T1000 (cell line): ENCODE data around the gene TMEM88.
A peak's percentile ranks its signal among the peaks of the same experiment; 100 is the strongest.

ENCODE experiments used
- DNase-seq: peaks from one replicate; lab custom pipeline; 2025; ENCODE audit warnings: mixed read lengths; lab: John Stamatoyannopoulos, UW

The TMEM88 gene

DNA sequence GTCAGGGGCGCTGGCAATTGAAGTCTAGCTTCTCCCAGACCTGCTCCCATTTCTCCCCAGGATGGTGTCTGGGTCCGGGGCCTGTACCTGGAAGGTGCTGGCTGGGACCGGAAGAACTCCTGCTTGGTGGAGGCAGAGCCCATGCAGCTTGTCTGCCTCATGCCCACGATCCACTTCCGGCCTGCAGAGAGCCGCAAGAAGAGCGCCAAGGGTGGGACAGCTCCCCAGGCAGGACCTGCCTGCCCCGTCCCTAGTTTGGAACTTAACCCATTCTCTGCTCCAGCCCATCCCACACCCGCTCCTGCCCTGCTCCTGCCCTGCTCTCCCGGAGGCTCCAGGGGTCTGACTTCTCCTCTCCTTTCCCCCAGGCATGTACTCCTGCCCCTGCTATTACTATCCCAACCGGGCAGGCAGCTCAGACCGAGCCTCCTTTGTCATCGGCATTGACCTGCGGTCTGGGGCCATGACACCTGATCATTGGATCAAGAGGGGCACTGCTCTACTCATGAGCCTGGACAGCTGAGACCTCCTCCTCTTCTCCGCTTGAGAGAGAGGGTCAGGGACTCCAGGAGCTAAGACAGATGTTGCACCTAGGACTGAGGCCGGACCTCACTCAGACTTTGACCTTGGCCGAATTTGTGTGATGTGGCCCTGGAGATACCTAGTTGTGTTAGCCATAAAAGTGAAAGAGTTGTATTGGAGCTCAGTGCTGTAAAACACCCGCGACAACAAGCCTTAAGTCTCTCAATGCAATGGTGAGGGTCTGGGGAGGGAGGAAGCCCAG lies 21.7 kb upstream of the TMEM88 start:
- no peak for DNase-seq

DNA sequence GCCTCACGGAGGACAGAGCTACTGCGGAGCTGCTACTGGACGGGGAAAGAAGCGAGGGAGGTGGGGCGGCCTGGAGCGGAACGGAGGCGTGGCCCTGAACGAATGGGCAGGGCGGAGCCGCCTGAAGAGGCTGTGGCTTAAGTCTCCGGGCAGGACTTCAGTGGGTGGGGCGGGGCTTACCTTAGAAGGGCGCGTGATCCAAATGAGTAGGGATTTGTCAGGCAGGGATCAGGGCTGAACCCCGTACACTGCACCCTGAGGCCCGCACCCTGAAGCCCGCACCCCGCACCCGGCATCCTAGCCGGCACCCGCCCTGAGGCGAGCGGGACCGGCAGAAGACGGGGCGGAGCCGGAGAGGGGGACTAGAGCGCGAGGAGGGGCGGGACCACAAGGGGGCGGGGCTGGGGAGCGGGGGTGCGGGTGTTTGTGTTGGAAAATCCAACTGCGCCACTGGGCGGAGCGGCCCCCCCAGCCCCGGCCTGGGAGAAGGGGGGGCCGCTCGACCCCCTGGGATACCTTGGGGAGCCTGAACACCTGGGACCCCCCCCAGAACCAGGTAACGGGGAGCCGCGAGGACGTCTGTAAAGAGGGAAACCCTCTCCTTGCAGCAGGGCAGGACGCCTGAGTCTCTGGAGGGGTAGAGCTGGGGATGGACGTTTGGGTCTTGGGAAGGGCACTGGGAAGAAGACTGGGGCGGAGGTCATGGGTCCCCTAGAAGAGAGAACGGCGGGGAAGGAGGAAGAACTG lies 20.9 kb upstream of the TMEM88 start, which contains the start of gene KDM6B:
KDM6B (plus strand) TSS at position 423 of the 747 bp plus-strand sequence. CDS start 11,338 bp downstream, outside the sequence.
- peak; percentile 84 for DNase-seq

DNA sequence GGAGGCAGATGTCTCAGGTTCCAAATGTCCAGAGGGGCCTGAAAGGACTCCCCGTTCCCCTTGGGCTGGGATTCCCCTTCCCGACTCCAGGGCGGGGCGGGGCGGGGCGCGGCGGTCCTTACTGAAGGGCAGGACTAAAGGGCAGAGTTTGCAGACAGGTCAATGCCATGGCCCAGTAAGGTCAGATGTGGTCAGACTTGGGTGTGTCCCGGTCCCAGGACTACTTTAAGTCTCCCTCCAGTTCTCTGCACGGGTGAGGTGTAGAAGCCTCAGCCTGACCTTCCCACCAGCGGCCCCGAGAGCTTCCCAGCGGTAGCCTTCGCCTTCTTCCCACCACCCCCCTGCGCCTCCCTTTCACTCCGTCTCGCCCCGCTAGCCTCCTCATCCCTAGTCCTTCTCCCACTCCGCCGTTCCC lies 20.3 kb upstream of the TMEM88 start:
- no peak for DNase-seq

DNA sequence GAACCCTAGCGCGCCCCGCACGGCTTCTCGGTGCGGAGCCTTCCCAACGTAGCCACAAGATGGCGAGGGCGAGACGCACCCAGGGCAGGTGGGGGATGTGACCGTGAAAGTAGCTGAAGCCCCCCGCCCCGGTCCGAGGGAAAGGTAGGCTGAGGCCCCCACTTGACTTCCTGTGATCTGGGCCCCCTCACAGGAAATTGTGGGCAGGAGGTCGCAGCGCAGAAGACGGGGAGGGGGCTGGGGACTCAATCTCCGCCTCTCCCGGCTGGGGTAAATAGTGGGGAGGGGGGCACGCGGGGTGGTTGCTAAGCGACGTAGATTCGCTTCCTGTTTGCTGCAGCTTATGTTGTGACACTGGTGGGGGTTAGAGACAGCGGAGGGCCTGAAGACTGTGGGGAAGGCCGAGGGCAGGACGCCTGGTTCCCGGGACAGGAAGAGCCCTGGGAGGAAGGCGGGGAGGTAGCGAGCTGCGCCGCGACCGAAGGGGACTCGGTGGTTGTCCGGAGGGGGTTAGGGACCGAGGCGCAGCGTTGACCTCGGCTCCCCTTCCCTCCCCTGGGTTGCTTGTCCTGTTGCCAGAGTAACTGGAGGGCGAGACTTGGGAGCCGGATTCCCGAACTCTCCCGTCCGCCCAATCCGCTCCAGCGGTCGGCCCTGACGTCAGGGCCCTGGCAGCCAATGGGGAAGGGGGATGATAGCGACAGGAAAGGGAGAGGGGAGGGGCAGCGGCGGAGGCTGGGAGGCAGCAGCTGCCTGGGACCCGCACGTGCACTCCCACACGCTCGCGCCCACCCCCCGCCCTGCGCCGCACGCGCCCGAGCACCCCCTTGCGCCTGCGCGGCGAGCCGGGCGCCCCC lies 19.7 kb upstream of the TMEM88 start:
- peak; percentile 95 for DNase-seq

DNA sequence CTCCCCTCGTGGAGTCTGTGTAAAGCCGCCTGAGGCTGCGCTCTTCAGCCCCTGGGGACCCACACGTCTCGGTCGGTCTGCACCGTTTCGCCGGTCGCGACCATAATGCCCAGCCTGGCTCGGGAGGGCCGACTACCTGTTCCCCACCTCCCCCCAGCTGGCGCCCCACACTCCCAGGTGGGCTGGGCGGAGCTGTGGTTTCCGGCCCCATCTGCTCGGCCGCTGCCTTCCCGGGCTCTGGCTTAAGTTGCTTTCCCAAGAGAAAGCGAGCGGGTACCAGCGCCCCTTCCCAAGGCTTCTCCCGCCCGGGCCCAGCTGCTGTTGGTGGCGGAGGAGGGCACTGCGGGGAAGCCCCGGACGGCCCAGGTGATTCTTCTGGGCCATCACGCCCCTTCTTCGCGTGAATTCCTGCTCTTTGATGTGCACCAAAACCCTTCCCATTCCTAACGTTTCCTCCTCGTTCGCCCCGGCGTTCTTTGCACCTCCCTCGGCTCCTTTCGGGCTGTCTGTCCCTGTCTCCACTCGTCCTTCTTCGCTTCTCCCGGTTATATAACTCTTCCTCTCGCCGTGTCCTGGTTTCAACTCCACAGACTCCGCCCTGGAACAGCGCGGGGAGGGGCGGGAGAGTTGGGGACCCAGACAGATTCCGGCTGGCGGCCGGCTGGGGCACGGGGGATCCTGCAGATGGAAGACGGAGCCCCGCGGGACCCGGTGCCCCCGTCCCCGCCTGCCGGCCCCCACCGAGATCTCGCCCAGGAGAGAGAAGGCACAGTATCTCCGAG lies 18.9 kb upstream of the TMEM88 start:
- peak; percentile 65 for DNase-seq

DNA sequence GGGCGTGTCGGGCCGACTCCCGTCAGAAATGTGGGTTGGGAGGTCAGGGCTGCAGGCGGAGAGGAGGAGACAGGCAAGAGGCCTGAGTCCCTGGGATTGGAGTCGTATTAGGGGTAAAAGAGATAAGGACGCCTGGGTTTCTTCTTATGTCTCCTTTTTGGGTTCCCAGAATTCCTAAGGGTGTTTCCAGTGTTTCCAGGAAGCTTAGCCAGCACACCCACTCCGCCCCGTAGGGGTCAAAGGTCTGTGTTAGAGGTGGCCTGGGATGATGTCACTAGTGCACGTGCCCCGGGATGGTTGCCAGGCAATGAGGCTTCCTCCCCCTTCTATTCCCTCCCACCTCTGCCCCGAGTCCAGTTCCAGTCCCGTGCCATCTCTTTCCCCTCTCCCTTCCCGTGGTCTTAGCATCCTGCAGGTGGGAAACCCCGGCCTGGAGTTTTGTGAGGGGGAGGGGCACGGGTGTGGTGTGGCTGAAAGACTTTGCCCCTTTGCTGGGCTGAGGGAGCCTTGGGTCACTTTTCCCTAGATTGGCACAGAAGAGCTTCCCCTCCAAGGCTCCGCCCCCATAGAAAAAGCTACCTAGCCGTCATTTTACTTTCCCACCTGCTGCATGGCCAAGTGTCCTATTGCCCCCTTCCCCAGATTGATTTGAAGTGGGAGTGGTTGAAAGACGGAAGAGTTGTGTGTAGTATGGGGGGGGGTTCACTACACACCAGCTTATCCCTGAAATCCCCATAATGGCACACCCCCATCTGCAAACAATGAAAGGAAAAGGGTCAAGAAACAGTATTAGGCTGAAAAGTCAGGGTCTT lies 18.1 kb upstream of the TMEM88 start:
- DNase-seq = peak; percentile 89

DNA sequence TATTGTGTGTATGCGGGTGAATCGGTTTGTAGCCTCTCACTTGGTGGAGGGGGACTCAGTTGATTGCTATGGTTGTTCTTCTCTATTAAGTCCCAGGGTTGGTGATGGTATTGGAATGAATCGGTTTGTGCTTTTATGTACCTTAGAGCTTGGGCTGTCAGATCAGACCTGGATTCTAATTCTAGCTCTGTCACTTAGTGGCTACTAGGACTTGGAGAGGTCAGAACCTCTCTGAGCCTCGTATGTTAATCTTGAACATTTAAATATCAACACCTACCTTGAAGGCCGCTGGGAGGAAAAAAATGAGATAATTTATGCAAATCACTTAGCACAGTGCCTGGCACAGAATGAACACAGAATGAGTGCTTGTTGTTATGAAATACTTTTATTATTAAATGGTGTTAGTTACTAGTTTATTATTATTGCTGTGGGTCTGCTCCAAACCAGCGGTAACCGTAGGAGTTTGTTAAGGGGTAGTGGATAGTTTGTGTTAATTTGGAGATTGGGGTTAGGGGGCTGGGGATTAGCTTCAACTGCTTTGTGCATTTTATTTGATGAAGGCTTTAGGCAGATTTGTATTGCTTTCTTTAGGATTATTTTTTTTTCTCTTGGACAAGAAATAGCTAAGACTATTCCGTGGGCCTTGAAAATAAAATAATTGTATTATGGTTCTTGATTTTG lies 17.3 kb upstream of the TMEM88 start:
- no peak for DNase-seq

DNA sequence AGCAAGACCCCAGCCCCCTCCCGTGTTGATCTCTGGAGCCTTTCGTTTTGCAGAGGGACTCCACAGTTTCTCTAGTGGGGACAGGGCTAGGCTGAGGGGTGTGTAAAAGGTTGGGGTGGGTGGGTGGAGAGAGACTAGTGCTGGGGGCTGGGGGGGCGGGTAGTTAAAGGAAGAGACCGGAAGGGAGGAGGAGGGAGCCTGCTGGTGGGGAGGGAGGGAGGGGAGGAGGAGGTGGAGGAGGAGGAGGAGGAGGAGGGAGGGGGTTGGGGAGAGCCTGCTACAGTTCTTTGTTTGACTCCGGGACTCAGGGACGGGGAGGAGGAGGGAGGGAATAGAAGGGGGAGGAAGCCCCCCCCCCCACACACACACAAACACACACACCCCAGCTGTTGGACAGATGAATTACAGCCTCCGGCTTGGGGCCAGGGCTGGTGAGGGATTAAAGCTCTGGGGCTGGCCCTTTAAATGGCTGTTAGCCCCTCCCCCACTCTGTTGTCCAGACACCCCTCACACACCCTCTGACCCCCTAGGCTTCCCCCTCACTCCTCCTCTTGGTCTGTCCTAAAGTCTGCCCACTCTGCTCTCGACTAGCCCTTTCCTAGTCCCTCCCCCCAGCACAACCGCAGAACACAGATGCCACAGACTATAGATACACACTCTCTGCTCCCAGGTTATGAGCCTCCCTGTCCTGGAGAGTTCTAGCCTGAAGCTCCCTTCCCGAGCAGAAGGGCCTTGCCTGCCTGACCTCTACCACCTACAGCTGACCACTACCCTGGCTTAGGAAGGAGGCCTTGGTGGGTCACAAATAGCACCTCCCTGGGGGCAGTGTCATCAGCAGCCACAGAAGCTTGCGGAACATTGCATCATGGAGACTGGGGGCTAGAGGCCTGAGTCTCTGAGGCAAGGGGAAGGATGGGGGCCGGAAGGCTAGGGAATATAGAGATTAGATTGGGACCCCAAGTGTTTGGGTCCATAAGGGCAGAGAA lies 16.5 kb upstream of the TMEM88 start:
- peak; percentile 10 for DNase-seq

DNA sequence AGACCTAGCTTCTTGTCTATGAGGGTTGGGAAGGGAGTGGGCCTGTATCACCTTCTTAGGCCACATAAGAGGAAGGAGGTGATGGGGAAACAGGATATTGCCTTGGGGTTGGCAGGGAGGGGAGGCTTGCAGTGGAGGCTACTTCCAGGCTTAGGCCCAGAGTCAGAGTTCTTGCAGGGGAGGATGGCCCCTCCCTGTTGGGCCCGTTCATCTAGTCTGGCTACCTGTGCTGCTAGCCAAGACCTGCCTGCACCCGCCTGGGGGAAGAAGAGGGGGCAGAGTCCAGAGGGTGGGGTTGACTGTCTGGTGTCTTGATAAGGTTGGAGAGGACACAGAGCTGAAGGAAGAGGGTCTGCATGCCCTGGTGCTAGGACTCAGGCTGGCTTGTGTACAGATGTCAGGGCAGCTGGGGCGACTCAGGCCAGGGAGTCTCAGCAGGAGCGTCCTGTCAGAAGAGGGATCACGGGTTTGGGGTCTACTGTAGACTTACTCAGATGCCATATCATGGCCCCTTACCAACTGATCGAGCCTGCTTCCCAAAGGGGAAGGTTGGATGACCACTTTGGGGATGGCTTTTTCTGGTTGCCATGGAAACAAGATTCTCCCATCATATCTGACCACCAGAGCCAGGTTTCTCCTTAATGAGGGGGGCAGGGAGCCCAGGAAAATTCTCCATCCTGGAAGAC lies 15.5 kb upstream of the TMEM88 start:
- no peak for DNase-seq

DNA sequence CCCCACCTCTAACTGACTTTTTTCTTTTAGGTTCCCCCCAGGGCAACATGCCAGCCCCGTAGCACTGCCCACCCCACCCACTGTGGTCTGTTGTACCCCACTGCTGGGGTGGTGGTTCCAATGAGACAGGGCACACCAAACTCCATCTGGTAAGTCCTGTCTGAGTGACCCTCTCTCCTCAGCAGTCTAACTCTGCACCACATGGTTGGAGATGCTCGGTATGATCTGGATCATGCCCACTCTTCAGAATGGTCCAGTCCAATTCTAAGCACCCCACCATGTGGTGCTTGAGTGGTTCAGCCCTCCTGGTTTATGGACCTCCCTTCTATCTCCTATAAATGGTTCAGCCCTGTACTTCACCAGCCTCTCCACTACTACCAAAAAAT lies 15.0 kb upstream of the TMEM88 start:
- DNase-seq = no peak

DNA sequence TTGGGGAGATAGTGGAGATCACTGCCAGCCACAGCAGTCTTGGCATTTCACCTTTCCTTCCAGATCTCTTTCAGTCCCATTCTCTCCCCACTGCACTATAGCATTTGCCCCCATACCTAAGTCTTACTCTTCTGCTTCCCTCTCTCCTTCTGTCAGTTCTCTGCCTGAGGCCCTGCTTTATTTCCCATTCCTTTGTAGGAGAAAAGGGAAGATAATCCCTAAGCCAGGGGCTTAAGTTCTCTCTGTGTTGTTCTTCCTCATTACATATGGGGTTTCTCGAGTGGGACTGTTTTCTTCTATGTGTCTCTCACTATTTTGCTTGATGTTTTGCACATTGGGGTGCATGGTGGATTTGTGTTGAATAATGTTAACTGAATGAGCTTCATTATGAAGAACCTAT lies 14.4 kb upstream of the TMEM88 start:
- DNase-seq = no peak

DNA sequence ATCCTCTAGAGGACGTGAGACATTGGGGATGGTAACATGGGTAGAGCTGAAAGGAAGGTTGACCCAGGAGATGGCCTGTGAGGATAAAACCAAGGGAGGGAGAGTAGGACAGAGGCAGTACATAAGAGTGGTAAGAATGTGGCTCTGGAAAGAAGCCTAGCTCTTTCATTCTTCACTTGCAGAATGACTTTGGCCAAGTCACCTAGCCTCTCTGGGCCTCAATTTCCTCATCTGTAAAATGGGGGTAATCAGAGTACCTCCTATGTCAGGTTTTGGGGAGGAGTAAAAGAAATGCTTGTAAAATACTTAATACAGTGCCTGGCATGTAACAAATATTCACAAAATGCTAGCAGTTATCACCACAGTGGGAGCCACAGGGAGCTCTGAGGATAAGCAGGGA lies 14.0 kb upstream of the TMEM88 start:
- DNase-seq = no peak

DNA sequence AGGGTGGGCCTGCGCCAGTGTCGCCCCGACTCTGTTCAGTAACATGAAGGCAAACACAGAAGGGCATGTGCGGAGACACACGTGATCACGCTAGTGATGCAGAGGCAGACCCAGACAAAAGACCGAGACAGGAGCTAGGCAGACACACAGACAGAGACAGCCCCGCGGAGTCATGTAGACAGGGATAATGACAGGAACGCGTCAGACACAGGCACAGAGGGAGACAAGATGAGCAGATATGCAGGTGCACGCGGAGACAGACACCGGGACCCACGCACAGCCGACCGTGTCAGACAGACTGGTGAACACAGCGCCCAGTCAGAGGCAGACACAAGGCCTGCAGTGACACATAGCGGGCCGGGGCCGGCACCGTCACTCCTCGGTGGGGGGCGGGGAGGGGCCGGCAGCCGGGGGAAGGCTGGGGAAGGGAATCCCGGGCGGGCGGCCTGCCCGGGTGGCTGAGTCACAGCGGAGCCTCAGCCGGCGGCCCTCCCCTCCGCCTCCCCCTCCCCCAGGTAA lies 13.4 kb upstream of the TMEM88 start:
- DNase-seq = peak; percentile 86

DNA sequence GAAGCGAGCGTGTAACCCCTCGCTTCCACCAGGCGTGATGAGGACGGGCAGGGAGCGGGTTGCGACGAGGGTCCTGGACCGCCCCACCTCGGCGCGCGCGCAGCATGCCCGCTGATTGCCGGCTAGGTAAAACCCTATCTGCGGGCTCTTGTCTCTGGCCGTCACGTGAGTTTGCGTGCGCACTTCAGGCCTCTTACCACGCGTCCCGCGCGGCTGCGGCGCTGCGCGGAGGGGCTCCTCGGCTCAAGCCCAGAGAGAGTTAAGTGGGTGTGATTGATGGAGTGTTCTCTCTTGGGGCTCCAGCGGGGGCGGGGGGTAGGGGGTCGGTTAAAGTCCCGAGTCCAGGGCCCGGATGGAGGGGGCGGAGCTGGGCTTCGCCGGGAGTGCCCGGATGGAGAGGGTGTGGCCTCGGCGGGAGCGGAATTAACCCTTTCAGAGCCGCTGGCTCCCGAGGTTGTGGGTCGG lies 12.9 kb upstream of the TMEM88 start:
- peak; percentile 86 for DNase-seq

DNA sequence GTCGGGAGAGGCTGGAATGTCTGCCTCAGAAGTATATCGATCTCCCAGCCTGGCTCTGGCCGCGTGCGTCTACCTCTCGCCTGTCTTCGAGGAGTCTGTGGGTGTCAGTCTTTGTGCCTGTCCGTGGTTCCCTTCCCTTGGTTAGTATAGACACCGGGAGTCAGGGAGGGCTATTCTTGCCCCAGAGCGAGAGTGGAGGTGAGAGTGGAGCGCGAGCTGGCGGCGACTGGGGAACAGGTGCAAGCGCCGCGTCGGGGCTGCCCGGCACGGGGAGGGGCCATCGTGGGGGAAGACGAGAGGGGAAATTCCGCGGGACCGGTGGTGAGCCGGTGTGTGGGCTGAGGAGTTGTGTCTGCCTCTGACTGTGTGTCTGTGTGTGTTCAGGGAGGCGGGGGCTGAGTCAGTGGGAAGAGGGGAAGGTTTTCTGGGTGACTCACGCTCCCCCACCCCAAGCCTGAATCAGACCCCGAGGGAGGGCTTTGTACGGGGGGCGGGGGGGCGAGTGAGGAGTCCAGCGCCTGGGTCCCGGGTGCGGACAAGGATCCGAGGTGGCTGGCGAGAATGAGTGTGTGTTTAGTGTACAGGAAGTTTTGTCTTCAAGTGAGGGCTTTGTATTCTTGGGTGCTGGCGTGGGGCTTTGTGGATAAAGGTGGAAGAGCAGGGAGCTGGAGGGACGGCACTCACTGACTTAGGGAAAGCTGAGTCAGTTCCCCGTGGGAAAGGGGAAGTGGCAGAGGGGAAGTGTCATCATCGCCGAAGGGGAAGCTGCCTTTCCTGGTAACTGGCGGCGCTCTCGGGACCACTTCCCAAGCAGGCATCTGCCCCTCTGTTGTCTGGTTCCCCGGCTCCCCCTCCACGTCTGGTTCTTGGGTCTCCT lies 12.2 kb upstream of the TMEM88 start:
- DNase-seq = peak; percentile 83

DNA sequence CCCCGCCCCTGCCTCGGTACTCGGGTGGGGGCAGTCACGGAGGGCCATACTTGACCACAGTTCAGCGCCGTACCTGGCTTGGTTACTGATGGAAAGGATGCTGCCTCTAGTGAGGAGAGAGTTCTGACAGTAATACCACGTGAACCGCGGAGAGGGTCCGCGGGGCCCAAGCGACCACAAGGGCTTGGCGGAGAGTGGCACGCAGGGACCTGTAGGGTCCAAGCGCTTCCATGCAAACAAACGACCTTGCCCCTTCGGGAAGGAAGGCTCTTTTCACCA lies 11.7 kb upstream of the TMEM88 start:
- no peak for DNase-seq
